HepG2 (cell line): ENCODE results near the gene PJA1. TPM values are rescaled to one million over a fixed set of nuclear protein-coding genes. Genes with fewer than 3 reads are reported as not detected.

Experiments
- ATAC-seq: fragments of 200-7000 bp; cut with Tn5 transposase; 3 replicates; pipeline ENCODE4 v1.9.1; 2020; ENCODE audit warnings: mild to moderate bottlenecking, moderate library complexity
- BruUV-seq: library from RNA; stranded (reverse); fragments of 400-500 nt; replicated peaks from 2 replicates; lab custom pipeline; 2021; lab: Mats Ljungman, UMichigan
- CTCF ChIA-PET: fragments of 300-600 bp; formaldehyde crosslinking; extraction: SDS; loops from one replicate; lab custom pipeline; 2021; ENCODE audit warnings: low total read pairs, inconsistent platforms, low intra/inter-chr PET ratio; lab: Yijun Ruan, JAX
- POLR2A ChIA-PET: fragments of 350-600 bp; sonication (Branson Sonifier 250); formaldehyde crosslinking; loops from one replicate; lab custom pipeline; 2020; ENCODE audit warnings: antibody characterized with exemption, inconsistent platforms; lab: Yijun Ruan, JAX
- DNase-seq: peaks from one replicate; pipeline ENCODE4 v3.0.0-alpha.2; 2015; ENCODE audit warnings: low spot score
- FAIRE-seq: peaks from 3 replicates; lab custom pipeline; 2011; peaks lifted over from hg19 to GRCh38; lab: Jason Lieb, UNC
- H2AFZ ChIP-seq: one replicate; pipeline ENCODE4 v1.6.1; 2011; ENCODE audit warnings: low read length, inconsistent platforms
- H3K27ac ChIP-seq: fragments of 300-600 bp; 3 replicates; pipeline ENCODE4 v1.8.0; 2011; ENCODE audit warnings: mixed run types, mild to moderate bottlenecking, mixed read lengths, low read length, inconsistent platforms; ENCODE audit not compliant: insufficient read depth; ENCODE audit errors: extremely low read length
- H3K27me3 ChIP-seq, 2 experiments: fragments of 200-600 bp in 1 of 2; 2 replicates in 1 of 2; 3 replicates in 1 of 2; pipeline versions ENCODE4 v1.6.0 to v1.8.0; 2011; ENCODE audit warnings: low read length in 2 of 2, mild to moderate bottlenecking in 2 of 2, moderate library complexity in 2 of 2, inconsistent platforms in 1 of 2; ENCODE audit not compliant: insufficient read depth in 2 of 2, control insufficient read depth in 1 of 2
- H3K36me3 ChIP-seq, 2 experiments: fragments of 200-600 bp in 1 of 2; replicated peaks in 1 of 2; 2 replicates in 1 of 2; 3 replicates in 1 of 2; pipeline versions ENCODE4 v1.5.1 to v1.8.0; 2011; ENCODE audit warnings: low read length in 2 of 2, inconsistent platforms in 1 of 2; ENCODE audit not compliant: insufficient read depth in 2 of 2, control insufficient read depth in 1 of 2
- H3K4me1 ChIP-seq: 2 replicates; pipeline ENCODE4 v1.5.1; 2012; ENCODE audit warnings: low read length, inconsistent platforms; ENCODE audit not compliant: insufficient read depth
- H3K4me2 ChIP-seq: 2 replicates; pipeline ENCODE4 v1.6.0; 2011; ENCODE audit warnings: low read depth, low read length, inconsistent platforms
- H3K4me3 ChIP-seq, 3 experiments: fragments of 200-600 bp in 1 of 3; sonication (generic), shearing (Covaris generic) in 1 of 3; replicated peaks in 1 of 3; 2 replicates each; pipeline ENCODE4 v1.5.1; 2011 to 2016; ENCODE audit warnings: low read length in 3 of 3, inconsistent platforms in 2 of 3, low read depth in 2 of 3, mild to moderate bottlenecking in 2 of 3, control low read depth in 1 of 3, mixed read lengths in 1 of 3; ENCODE audit not compliant: insufficient read depth in 1 of 3
- H3K79me2 ChIP-seq: one replicate; pipeline ENCODE4 v1.6.1; 2011; ENCODE audit warnings: low read length, inconsistent platforms; ENCODE audit not compliant: insufficient read depth
- H3K9ac ChIP-seq: 2 replicates; pipeline ENCODE4 v1.6.0; 2011; ENCODE audit warnings: mild to moderate bottlenecking, low read depth, low read length, inconsistent platforms; ENCODE audit not compliant: insufficient read depth
- H3K9me3 ChIP-seq: 2 replicates; pipeline ENCODE4 v1.5.1; 2012; ENCODE audit warnings: mild to moderate bottlenecking, low read length
- H4K20me1 ChIP-seq: 2 replicates; pipeline ENCODE4 v1.6.0; 2011; ENCODE audit warnings: inconsistent platforms, mild to moderate bottlenecking, low read length, moderate library complexity; ENCODE audit not compliant: insufficient read depth
- FOXA3 ChIP-seq: IDR thresholded peaks from 2 replicates; pipeline ENCODE4 v1.6.1; 2016; ENCODE audit warnings: missing genetic modification reagents, missing compliant biosample characterization
- ZBTB7B ChIP-seq: sonication (generic); formaldehyde crosslinking; IDR thresholded peaks from 2 replicates; pipeline ENCODE4 v1.4.0; 2020; ENCODE audit warnings: missing genetic modification reagents
- ZMYM4 ChIP-seq: sonication (generic); formaldehyde crosslinking; IDR thresholded peaks from 2 replicates; pipeline ENCODE4 v1.8.1; 2023; ENCODE audit warnings: mild to moderate bottlenecking, missing genetic modification reagents
- ZNF83 ChIP-seq: sonication (generic); formaldehyde crosslinking; IDR thresholded peaks from 2 replicates; pipeline ENCODE4 v1.4.0; 2020; ENCODE audit warnings: missing genetic modification reagents, mild to moderate bottlenecking, borderline replicate concordance
- WGBS: methylation state at CpG from one replicate; pipeline ENCODE4 v1.1.6; 2017; ENCODE audit warnings: low lambda C conversion rate; 5-methylcytosine and 5-hydroxymethylcytosine counted together
- in situ Hi-C: cut with HindIII; loops from 2 replicates; pipeline ENCODE4 v1.10.0; 2017; ENCODE audit warnings: low pct_unique_long_range_greater_than_20kb; ENCODE audit not compliant: extremely low pct_ligation_motif_present
- intact Hi-C: fragments of 100-400 bp; cut with micrococcal nuclease; formaldehyde crosslinking; loops from one replicate; pipeline ENCODE4 v1.10.0; 2022; ENCODE audit not compliant: unreplicated experiment
- polyA plus RNA-seq, 8 experiments: library from polyadenylated mRNA; depleted of rRNA in 3 of 8; stranded (reverse) in 7 of 8; unstranded in 1 of 8; fragments of >200 nt; fragmentation: Illumina TruSeq in 4 of 8; extraction: Trizol in 4 of 8; gene quantifications; 2 replicates each; pipeline versions ENCODE4 v1.2.1 to v1.2.3, GENCODE V29; 2011 to 2016; ENCODE audit warnings: low read depth in 4 of 8, missing spikeins in 1 of 8, mixed read lengths in 1 of 8; ENCODE audit not compliant: insufficient read depth in 1 of 8
- total RNA-seq, 5 experiments: library from RNA; depleted of rRNA; stranded (reverse); fragments of >200 nt; fragmentation: Illumina TruSeq; extraction: Trizol; gene quantifications; 2 replicates each; pipeline ENCODE4 v1.2.3, GENCODE V29; 2016; ENCODE audit warnings: low read depth in 1 of 5
- TF ChIP-seq, protein P1 (sequence below): sonication (generic); formaldehyde crosslinking; IDR thresholded peaks from 2 replicates; pipeline ENCODE4 v1.8.1; 2023; ENCODE audit warnings: missing genetic modification reagents, inconsistent platforms, borderline replicate concordance

Gene PJA1
- total and polyA plus RNA-seq, 2 of the 13 experiments (the other 11 are each of a cell fraction or from before 2014, with no cell fraction given) = 3.6 to 9.6 TPM

DNA sequence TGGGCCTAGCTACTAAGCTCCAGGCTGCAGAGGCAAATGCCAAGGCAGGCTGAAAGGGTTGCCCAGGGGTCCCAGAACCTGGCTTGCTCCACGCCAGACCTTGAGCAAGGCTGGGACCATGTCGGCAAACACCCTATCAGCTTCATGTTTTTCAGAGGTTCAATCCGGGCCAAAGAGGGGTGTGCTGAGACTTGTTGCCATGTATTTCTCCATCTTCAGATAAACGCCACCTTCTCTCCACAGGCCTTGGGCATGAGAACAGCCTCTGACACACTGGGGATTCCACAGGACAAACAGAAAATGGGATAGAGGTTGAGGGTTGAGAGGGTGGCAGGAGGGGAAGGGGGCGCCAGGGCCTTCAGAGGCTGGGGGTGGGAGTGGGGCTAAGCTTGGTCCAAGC, 8.6 kb downstream of the PJA1 start (continued):
- TF ChIP-seq ZNF83 (CRISPR knock-in tag) (no peak), FOXA3 (no peak)
- TF ChIP-seq, protein P1, sequence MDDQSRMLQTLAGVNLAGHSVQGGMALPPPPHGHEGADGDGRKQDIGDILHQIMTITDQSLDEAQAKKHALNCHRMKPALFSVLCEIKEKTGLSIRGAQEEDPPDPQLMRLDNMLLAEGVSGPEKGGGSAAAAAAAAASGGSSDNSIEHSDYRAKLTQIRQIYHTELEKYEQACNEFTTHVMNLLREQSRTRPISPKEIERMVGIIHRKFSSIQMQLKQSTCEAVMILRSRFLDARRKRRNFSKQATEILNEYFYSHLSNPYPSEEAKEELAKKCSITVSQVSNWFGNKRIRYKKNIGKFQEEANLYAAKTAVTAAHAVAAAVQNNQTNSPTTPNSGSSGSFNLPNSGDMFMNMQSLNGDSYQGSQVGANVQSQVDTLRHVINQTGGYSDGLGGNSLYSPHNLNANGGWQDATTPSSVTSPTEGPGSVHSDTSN (CRISPR knock-in tag) = no peak
- TF ChIP-seq, all 625 proteins: peak for 0

DNA sequence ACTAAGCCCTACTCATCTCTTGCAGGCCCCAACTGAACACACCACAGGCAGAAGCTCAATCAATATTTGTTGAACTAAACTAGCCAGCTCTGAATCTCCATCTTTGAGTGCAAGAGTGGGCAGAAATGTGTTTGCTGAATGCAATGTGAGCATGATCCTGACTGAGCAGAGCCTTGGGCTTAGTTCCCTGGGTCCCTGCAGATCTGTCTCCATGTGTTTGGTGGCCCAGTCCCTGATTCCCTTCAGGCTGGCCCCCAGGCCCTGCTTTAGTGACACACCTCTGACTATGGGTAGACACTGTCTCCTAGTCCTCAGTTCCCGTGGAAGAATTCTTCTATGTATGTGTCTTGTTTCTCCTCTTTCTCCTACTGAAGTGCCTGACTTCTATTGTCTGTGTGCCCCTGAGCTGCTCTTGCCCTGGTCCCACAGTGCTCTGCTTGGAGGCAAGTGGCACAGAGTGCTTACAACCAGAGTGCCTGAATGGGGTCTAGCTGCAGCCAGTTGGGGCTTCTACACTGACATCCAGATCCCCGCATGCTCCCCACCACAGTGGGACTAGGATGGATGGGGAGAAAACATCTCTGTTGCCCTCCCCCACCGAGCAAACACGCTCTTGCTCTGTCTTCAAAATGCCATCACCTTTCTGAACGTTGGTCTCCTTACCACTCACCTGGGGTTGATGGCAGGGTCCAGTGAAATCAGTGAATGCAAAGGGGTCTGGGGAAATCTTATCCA, 9.3 kb downstream of the PJA1 start:
- Histone ChIP-seq H3K9me3 (no peaks in the 10 kb centered on the region), H3K4me3 (no peak overlapping the region), H3K9ac (no peak overlapping the region), H3K27ac (no peak overlapping the region), H3K4me2 (no peak overlapping the region), H4K20me1 (no peaks in the 10 kb centered on the region), H3K27me3 (no peaks in the 10 kb centered on the region), H3K79me2 (no peaks in the 10 kb centered on the region), H2AFZ (no peak overlapping the region), H3K36me3 (no peaks in the 10 kb centered on the region), H3K4me1 (no peaks in the 10 kb centered on the region)
- TF ChIP-seq ZBTB7B (CRISPR knock-in tag) (no peak), ZMYM4 (CRISPR knock-in tag) (no peak)
- in situ Hi-C loops = no loop called here
- POLR2A ChIA-PET = no interaction called here
- intact Hi-C loops = no loop called here
- BruUV-seq = no TSS peak
- no peak for FAIRE-seq
- DNase-seq = no peak
- 41% methylated on average over 5 of the region's 5 CpGs for WGBS
- CTCF ChIA-PET = no interaction called here
- no peak for ATAC-seq
